Measurements from ENCODE around the gene LHFPL4.
A peak's percentile ranks its signal among the peaks of the same experiment; 100 is the strongest.

The LHFPL4 gene

DNA sequence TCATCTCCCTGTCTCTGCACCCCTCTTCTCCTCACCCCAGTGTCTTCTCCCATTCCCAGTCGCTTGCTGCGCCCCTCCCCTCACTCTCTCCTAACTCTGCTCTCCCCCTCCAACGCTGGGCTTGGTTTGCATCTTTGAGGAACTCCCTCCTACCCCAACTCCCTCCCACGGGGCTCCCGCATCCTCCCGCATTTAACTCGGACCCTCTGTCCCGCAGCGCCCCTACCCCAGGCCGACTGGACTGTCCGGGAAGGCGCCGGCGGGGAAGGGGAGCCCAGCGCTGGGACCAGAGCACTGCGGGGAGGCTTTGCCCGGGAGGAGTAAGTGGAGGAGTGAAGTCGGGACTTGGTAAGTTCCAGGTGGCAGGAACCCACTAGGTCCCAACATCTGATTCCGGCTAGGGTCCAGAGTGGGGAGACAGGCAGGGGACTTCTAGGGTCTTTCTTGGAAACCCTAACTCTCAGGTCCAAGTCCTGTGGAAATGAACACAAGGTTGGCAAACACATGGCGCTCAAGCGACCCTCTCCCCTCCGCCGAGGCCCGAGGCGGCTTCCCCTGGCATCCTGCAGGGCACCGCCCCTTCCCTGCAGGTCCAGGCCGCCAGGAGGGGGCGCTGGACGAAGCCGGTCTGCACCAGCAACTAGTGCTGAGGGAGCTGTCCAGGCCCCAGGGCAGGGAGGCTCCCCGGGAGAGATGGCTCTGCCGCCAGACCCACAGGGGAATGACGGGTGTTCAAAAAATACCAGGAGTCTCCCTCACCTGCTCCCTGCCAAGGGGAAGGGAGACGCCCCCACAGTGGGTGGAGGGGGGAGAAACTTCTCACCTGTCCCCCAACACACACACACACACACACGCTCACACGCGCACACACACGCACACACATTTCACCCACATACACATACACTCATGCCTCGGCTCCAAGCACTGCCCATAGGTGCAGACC is 53.2 kb downstream of the LHFPL4 start:
- TF ChIP-seq FOXP2 (optimal IDR thresholded peaks at IDR 0.05; ENCODE audit: borderline replicate concordance, extremely low read depth, extremely low read length, insufficient read depth) (peak; percentile 30), TAF1 (IDR thresholded peaks at IDR 0.05; ENCODE audit: borderline replicate concordance, insufficient read depth, low read length) (no peak)
- TF ChIP-seq, protein P1, sequence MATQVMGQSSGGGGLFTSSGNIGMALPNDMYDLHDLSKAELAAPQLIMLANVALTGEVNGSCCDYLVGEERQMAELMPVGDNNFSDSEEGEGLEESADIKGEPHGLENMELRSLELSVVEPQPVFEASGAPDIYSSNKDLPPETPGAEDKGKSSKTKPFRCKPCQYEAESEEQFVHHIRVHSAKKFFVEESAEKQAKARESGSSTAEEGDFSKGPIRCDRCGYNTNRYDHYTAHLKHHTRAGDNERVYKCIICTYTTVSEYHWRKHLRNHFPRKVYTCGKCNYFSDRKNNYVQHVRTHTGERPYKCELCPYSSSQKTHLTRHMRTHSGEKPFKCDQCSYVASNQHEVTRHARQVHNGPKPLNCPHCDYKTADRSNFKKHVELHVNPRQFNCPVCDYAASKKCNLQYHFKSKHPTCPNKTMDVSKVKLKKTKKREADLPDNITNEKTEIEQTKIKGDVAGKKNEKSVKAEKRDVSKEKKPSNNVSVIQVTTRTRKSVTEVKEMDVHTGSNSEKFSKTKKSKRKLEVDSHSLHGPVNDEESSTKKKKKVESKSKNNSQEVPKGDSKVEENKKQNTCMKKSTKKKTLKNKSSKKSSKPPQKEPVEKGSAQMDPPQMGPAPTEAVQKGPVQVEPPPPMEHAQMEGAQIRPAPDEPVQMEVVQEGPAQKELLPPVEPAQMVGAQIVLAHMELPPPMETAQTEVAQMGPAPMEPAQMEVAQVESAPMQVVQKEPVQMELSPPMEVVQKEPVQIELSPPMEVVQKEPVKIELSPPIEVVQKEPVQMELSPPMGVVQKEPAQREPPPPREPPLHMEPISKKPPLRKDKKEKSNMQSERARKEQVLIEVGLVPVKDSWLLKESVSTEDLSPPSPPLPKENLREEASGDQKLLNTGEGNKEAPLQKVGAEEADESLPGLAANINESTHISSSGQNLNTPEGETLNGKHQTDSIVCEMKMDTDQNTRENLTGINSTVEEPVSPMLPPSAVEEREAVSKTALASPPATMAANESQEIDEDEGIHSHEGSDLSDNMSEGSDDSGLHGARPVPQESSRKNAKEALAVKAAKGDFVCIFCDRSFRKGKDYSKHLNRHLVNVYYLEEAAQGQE (IDR thresholded peaks at IDR 0.05; ENCODE audit: insufficient read depth in 1 of 2, low read depth in 2 of 2, low read length in 2 of 2) = peak; percentile 75 to 87

DNA sequence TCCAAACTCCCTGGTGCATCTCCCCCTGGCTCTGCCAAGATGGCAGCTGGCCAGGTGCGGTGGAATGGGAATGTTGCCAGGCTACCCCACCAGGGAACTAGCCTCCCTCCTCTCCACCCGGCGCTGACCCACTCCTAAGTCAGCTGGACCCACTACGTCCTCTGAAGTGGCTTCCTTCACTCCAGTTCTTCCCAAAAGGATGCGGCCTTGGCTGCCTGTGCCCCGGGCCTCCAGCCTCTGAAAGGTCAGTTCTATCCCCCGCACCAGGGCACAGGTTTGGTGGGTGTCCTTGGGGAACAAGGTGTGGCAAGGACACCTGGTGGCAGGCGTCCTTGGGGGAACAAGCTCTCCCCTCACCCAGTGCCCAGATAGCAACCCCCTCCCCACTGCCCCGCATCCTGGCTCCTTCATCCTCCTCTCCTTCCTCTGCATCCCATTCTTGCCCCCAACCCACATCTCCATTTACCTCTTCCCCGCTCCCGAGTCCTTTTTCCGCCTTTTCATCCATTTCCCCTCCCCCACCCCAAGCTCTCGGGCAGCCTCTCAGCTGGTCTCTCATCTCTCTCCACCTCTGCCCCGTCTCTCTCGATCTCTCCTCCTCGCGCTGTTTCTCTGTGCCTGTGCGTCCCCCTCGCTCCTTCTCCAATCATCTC is 54.0 kb downstream of the LHFPL4 start:
- no peak for TF ChIP-seq TAF1 (IDR thresholded peaks at IDR 0.05; ENCODE audit: borderline replicate concordance, insufficient read depth, low read length)
- TF ChIP-seq SIN3A (IDR thresholded peaks at IDR 0.05; ENCODE audit: borderline replicate concordance, insufficient read depth, low read length) = no peak
- TF ChIP-seq FOXP2 (optimal IDR thresholded peaks at IDR 0.05; ENCODE audit: borderline replicate concordance, extremely low read depth, extremely low read length, insufficient read depth) = no peak
- no peak for TF ChIP-seq POLR2AphosphoS5 (IDR thresholded peaks at IDR 0.05; ENCODE audit: low read depth, low read length)
- TF ChIP-seq, protein P1 (IDR thresholded peaks at IDR 0.05; ENCODE audit: insufficient read depth in 1 of 2, low read depth in 2 of 2, low read length in 2 of 2) = no peak

DNA sequence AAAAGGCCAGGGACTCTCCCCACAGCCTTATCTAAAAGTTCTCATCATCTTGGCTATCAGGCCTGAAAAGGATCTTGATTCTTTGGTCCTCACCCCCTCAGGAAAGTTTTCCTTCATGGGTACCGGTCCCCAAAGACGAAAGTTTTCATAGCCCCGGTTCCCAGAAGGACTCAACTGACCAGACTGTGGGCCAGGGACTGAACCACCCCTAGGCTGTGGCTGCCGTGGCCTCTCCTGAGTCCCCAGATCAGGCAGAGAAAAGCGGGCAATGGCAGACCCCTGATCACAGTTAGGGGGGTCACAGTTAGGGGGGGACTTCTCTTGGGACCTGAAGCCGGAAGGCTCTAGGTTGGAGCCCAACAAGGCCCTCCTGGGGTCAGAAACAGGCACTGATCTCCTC is 54.8 kb downstream of the LHFPL4 start:
- TF ChIP-seq TAF1 (IDR thresholded peaks at IDR 0.05; ENCODE audit: borderline replicate concordance, insufficient read depth, low read length) = no peak
- TF ChIP-seq FOXP2 (optimal IDR thresholded peaks at IDR 0.05; ENCODE audit: borderline replicate concordance, extremely low read depth, extremely low read length, insufficient read depth) = no peak
- no peak for TF ChIP-seq SIN3A (IDR thresholded peaks at IDR 0.05; ENCODE audit: borderline replicate concordance, insufficient read depth, low read length)
- TF ChIP-seq POLR2AphosphoS5 (IDR thresholded peaks at IDR 0.05; ENCODE audit: low read depth, low read length) = no peak

DNA sequence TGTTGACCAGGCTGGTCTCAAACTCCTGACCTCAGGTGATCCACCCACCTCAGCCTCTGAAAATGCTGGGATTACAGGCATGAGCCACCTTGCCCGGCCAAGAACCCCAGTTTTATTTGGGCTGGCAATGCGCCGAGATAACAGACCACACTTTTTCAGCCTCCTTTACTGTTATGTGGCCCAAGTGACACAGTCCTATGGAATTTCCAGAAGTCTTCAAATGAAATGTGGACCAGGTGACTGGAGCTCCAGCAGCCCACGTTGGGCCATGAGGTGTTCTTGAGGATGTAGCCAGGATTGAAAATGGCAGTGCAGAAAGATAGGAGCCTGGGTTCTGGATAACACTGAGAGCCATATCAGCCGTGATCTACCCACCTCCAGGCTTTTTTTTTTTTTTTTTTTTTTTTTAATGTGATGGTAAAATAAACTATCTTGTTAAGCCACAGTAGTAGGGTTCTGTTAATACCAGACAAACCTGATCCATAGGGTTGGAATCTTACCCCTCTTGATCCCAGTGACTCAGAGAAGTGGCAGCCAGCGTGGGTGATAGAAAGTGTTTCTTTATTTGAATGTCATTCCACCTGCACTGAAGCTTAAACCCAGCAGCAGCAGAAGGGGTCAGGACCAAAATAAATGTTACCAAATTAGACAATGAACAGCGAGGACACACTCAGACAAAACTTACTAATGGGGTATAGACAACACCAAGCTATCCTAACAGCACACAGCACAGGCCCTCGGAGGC is 55.6 kb downstream of the LHFPL4 start:
- TF ChIP-seq TAF1 (IDR thresholded peaks at IDR 0.05; ENCODE audit: borderline replicate concordance, insufficient read depth, low read length) = no peak
- TF ChIP-seq, protein P1 (IDR thresholded peaks at IDR 0.05; ENCODE audit: insufficient read depth in 1 of 2, low read depth in 2 of 2, low read length in 2 of 2) = no peak
- TF ChIP-seq POLR2AphosphoS5 (IDR thresholded peaks at IDR 0.05; ENCODE audit: low read depth, low read length) = no peak
- TF ChIP-seq FOXP2 (optimal IDR thresholded peaks at IDR 0.05; ENCODE audit: borderline replicate concordance, extremely low read depth, extremely low read length, insufficient read depth) = no peak
- TF ChIP-seq SIN3A (IDR thresholded peaks at IDR 0.05; ENCODE audit: borderline replicate concordance, insufficient read depth, low read length) = no peak

DNA sequence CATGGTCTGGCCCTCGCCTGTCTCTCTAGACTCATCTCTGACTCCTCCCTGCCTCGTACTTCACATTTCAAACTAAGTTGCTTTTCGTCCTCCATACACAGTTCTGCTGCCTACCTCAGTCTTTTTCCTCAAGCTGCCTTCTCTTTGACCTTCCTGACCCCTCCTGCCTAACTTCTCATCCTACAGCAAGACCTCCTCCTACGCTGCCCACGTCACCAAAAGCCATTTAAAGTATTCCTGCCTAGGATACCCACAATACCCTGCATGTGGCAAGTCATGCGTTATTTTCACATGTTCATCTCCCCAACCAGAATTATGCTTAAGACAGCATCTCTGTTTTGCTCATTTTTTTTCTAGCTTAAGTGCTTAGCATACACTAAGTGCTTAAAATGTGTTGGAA is 56.7 kb downstream of the LHFPL4 start:
- TF ChIP-seq POLR2AphosphoS5 (IDR thresholded peaks at IDR 0.05; ENCODE audit: low read depth, low read length) = no peak
- no peak for TF ChIP-seq FOXP2 (optimal IDR thresholded peaks at IDR 0.05; ENCODE audit: borderline replicate concordance, extremely low read depth, extremely low read length, insufficient read depth)
- TF ChIP-seq, protein P1 (IDR thresholded peaks at IDR 0.05; ENCODE audit: insufficient read depth in 1 of 2, low read depth in 2 of 2, low read length in 2 of 2) = no peak
- TF ChIP-seq TAF1 (IDR thresholded peaks at IDR 0.05; ENCODE audit: borderline replicate concordance, insufficient read depth, low read length) = no peak
- no peak for TF ChIP-seq SIN3A (IDR thresholded peaks at IDR 0.05; ENCODE audit: borderline replicate concordance, insufficient read depth, low read length)
